BE2C (cell line): Measurements from ENCODE around the gene ULK2.

Source experiments
- DNase-seq: peaks from one replicate; pipeline ENCODE4 v3.0.0-alpha.2; 2020
- H3K27me3 ChIP-seq: fragments of 250-450 bp; sonication (Bioruptor Pico); 2 replicates; pipeline ENCODE4 v1.5.1; 2020; ENCODE audit warnings: mild to moderate bottlenecking
- H3K36me3 ChIP-seq: fragments of 250-450 bp; sonication (Bioruptor Pico); 2 replicates; pipeline ENCODE4 v1.5.1; 2020; ENCODE audit warnings: mild to moderate bottlenecking
- H3K4me1 ChIP-seq: fragments of 250-450 bp; sonication (Bioruptor Pico); 2 replicates; pipeline ENCODE4 v1.5.1; 2020
- H3K4me3 ChIP-seq: 2 replicates; pipeline ENCODE4 v1.5.1; 2011; ENCODE audit warnings: low read depth, low read length
- H3K9me3 ChIP-seq: fragments of 250-450 bp; sonication (Bioruptor Pico); 2 replicates; pipeline ENCODE4 v1.5.1; 2020
- TF ChIP-seq, protein P1 (sequence below): IDR thresholded peaks from 2 replicates; pipeline ENCODE4 v1.5.1; 2012; ENCODE audit warnings: mild to moderate bottlenecking, low read depth, low read length

The ULK2 gene

DNA sequence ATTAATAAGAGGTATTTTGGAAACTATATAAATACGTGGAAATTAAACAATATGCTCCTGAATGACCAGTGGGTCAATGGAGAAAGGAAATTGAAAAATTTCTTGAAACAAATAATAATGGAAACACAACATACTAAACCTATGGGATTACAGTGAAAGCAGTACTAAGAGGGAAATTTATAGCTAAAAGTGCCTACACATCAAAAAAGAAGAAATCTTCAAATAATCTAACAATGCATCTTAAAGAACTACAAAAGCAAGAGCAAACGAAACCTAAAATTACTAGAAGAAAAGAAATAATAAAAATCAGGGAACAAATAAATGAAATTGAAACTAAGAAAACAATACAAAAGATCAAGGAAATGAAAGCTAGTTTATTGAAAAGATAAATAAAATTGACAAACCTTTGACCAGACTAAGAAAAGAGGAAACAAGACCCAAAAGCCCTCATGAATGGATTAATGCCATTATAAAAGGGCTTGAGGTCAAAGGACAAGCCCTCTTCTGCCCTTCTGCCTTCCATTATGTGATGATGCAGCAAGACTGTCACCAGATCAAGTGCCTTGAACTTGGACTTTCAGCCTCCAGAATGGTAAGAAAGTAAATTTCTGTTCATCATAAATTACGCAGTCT, 75.7 kb downstream of the ULK2 start:
- Histone ChIP-seq H3K36me3 (no peaks in the 10 kb centered on the region), H3K4me1 (no peaks in the 10 kb centered on the region), H3K9me3 (no peaks in the 10 kb centered on the region), H3K4me3 (no peak overlapping the region), H3K27me3 (no peaks in the 10 kb centered on the region)
- no peak for DNase-seq
- TF ChIP-seq, protein P1, sequence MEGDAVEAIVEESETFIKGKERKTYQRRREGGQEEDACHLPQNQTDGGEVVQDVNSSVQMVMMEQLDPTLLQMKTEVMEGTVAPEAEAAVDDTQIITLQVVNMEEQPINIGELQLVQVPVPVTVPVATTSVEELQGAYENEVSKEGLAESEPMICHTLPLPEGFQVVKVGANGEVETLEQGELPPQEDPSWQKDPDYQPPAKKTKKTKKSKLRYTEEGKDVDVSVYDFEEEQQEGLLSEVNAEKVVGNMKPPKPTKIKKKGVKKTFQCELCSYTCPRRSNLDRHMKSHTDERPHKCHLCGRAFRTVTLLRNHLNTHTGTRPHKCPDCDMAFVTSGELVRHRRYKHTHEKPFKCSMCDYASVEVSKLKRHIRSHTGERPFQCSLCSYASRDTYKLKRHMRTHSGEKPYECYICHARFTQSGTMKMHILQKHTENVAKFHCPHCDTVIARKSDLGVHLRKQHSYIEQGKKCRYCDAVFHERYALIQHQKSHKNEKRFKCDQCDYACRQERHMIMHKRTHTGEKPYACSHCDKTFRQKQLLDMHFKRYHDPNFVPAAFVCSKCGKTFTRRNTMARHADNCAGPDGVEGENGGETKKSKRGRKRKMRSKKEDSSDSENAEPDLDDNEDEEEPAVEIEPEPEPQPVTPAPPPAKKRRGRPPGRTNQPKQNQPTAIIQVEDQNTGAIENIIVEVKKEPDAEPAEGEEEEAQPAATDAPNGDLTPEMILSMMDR = no peak

DNA sequence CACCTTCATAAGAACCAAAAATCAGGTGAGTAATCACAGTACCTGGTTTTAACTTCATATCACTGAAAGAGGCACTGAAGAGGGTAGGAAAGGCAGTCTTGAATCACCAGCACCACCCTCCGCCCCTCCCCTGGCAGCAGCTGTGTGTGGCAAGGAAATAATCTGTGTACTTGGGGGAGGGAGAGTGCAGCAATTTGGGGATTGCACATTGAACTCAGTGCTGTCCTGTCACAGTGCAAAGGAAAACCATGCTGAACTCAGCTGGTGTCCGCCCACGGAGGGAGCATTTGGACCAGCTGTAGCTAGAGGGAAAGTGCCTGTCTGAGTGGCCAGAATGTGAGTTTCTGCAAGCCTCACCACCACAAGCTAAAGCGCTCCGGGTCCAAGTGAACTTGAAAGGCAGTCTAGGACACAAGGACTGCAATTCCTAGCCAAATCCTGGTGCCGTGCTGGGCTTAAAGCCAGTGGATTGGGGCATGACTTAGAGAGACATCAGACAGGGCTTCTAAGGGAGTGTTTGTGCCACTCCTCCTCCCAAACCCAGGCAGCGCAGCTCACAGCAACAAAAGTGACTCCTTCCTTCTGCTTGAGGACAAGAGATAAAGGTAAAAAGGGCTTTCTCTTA, 79.9 kb downstream of the ULK2 start:
- Histone ChIP-seq H3K4me1 (no peaks in the 10 kb centered on the region), H3K9me3 (no peaks in the 10 kb centered on the region), H3K27me3 (no peaks in the 10 kb centered on the region), H3K36me3 (no peaks in the 10 kb centered on the region), H3K4me3 (no peak overlapping the region)
- no peak for DNase-seq
- TF ChIP-seq, protein P1 = no peak

DNA sequence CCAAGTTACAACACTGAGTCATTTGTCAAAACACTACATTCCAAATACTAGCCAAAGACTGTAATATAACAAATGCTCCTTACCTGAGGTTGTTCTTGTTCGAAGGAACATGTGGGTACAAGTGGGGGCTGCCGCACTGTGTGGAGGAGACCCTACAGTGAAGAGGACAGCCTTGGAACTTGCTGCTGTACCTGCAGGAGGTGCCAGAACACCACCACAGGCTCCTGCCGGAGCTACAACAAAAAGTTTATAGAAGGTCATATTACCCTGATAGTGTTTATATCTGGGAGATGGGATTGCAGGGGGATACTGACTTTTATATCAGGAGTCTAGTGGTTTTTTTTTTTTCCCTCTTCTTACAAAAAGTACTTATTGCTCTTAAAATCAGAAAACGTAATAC, 81.9 kb downstream of the ULK2 start:
- TF ChIP-seq, protein P1 = 0 out of 2 replicates have a peak, but pooled peaks have one; percentile 7
- no peaks in the 10 kb centered on the region for H3K9me3 ChIP-seq
- no peak for DNase-seq

DNA sequence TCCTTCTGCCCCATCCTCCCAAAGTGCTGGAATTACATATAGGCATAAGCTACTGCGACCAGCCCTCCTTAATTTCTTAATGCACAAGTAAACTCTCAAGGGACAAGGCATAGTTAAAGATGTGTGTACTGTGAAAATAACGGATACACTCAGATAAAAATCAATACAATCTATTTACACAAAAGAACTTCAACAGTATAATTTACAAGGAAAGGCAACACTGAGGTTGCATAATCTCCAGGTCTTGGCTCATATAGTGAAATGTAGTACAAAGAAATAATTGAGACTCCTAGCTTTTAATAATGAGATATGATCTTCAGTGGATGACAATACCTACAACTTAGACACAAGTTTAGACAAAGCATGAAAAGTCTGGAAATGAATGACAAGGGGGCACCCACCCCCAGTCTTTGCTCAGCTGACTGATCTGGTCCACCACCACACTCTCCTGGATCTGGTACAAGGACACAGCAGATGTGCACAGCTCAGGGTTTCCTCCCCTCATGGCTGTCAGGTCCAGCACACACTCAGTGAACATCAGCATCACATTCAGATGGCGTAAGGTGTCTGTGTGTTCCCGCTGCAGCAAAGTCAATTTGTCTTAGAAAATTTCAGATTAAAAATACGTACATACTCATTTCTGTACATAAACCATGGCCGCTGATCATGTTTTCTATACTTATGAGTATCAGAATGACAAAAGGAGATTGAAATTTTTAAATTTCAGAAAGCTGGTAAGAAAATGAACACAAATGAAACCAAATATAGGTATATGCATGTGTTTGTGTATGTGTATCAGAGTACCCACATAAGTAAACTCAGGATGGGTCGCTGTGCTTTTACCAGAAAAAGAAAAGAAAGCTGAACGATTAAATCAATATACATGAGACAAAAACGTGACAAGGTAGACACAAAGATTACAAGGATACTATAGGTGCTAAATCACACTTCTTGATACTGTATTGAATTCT, 86.0 kb downstream of the ULK2 start:
- Histone ChIP-seq H3K9me3 (no peaks in the 10 kb centered on the region), H3K4me1 (no peaks in the 10 kb centered on the region), H3K36me3 (no peaks in the 10 kb centered on the region), H3K27me3 (no peaks in the 10 kb centered on the region), H3K4me3 (no peak overlapping the region)
- TF ChIP-seq, protein P1 = no peak
- no peak for DNase-seq

More for the DNA sequence above, 81.9 kb downstream of the ULK2 start:
- no peaks in the 10 kb centered on the region for H3K36me3 ChIP-seq
- H3K4me3 ChIP-seq = no peak overlapping the region
- H3K27me3 ChIP-seq = no peaks in the 10 kb centered on the region
- no peaks in the 10 kb centered on the region for H3K4me1 ChIP-seq

DNA sequence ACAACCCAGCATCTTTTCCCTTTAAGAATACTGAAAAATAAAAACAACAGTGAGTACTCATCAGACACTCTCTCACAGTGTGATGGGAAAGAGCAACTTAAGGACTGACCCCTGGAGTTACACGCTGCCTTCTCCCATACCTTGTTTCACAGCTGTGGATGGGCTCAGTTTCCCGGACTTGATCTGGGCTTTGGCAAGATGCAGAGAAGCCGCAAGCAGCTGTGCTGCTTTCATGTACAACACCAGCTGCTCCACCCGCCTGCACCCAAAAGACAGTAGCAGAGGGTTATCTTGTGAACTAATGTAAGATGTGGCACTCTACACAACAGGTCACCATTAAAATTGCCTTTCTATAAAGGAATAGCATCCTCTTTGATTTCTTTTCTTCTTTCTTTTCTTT, 86.9 kb downstream of the ULK2 start:
- H3K9me3 ChIP-seq = no peaks in the 10 kb centered on the region
- no peaks in the 10 kb centered on the region for H3K4me1 ChIP-seq
- no peaks in the 10 kb centered on the region for H3K36me3 ChIP-seq
- DNase-seq = no peak
- no peaks in the 10 kb centered on the region for H3K27me3 ChIP-seq
- no peak overlapping the region for H3K4me3 ChIP-seq
- TF ChIP-seq, protein P1 = no peak
